ENCODE measurements around the gene DAAM2.

Gene DAAM2

GRCh38 chr6:39791850-39792539, at the start of gene DAAM2:
DAAM2 (plus strand) TSS chr6:39792376; CDS start chr6:39856303, 63,927 bp downstream.
- no peak for DNase-seq (ENCODE audit: low read depth)

DNA sequence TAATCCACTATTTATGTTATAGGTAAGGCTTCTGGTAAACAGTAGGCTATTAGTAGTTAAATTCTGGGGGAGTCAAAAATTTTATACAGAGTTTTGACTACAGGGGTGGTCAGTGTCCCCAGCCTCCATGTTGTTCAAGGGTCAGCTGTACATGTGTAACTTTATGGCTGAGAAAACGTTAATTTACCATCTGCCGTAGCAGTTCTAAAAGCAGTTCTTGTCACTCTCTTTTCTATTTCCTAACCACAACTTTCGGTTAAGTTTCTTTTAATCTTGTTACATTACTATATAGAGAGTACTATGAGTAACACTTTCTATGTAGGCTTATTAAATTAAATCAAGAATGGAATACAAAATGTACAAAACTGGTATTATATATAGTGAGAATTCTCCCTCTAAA, 45.4 kb upstream of the DAAM2 start:
- no peak for DNase-seq (ENCODE audit: low read depth)

- no peak for DNase-seq (ENCODE audit: low read depth)
Measured at GRCh38 chr6:39752835-39753724, 39.1 kb upstream of the DAAM2 start.

- no peak for DNase-seq (ENCODE audit: low read depth)
Measured at GRCh38 chr6:39753725-39754045, 38.5 kb upstream of the DAAM2 start.

GRCh38 chr6:39754514-39755115, 37.6 kb upstream of the DAAM2 start:
- DNase-seq (ENCODE audit: low read depth) = no peak

- DNase-seq (ENCODE audit: low read depth) = no peak
Measured at GRCh38 chr6:39755231-39755630, 36.9 kb upstream of the DAAM2 start.

GRCh38 chr6:39756582-39756981, 35.6 kb upstream of the DAAM2 start:
- DNase-seq (ENCODE audit: low read depth) = no peak

DNA sequence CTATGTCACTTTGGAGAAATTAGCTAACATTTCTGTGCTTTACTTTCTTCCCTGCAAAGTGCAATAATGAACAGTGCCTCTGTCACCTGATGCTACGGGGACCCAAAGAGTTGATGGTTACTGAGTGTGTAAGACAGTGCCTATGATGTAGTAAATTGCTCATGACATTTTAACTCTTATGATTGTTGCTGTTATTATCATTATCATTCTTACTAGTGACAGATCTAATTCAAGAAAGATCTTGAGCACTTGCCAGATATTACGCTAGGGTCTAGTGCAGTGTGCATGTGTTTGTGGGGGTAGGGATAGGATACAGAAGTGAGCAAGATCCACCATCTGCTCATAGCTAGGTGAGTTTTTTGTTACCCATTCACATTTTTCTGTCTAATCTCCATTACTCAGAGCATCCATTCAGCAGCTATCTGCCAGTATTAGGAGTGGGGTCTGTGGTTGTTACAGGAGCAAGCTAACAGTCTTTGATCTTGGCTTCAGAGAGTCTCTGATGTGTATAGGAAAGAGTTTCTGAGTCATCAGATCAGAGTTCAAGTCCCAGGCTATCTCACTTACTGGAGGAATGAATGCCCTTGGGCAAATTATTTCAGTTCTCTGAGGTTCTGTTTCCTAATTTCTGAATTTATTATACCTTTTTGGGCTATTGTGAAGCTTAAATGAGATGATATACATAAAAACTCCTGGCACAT, 33.1 kb upstream of the DAAM2 start:
- DNase-seq (ENCODE audit: low read depth) = no peak

DNA sequence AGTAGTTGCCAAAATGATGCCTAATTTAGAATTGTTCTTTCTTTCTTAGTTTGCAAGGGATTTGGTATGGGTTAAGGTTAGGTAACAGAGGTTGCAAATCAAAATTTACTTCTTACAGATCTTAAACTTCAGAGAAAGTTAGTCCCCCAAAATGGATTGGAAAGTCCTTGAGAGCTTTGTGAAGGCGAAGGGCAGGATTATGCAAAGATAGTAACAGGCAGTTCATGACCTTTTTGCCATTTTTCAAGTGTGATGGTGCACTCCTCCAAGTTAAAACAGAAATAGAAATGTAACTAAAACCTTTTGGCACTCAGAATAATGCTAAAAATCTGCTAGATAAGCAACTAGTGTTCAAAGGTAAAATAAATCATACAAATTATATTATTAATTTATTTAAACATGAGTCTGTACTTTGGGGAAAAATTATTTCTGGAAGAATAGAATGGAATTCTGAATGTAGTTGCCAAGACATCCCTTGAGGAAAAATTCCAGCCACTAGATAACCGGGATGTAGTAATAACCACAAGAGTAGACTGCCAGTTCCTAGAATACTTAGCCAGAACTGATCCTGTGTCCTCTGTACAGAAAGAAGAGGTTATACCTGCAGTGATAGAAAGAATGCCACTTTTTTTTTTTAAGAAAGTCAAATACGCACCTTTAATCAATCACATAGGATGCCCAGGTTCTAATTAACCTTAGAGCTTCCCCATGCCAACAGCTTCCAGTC, 31.8 kb upstream of the DAAM2 start:
- no peak for DNase-seq (ENCODE audit: low read depth)

DNA sequence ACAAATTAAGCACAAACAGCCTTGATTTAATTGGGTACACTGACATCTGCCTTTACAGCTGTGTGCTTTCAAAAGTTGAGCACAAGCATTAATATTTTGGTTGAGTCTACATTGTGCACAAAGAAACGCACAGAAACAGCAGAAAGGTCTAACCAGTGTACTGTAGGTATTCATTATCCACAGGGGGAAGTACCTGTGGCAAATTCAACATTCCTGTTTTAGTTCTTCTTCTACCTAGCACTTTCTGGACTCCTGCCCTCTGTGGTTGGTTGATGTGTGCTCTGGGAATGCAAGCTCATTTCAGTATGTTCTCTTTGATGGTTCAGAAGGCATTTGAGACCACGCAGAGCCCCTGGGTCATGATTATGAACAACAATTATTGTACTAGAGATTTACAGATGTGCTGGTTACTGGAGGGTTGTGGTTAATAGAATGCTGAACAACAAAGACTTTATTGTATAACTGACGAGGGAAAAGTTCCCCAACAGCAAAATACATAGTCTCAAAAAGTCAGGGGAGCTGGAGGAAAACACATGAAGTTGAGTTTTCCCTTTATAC, 26.6 kb upstream of the DAAM2 start:
- no peak for DNase-seq (ENCODE audit: low read depth)

- no peak for DNase-seq (ENCODE audit: low read depth)
Measured at GRCh38 chr6:39769012-39769411, 23.2 kb upstream of the DAAM2 start.

DNA sequence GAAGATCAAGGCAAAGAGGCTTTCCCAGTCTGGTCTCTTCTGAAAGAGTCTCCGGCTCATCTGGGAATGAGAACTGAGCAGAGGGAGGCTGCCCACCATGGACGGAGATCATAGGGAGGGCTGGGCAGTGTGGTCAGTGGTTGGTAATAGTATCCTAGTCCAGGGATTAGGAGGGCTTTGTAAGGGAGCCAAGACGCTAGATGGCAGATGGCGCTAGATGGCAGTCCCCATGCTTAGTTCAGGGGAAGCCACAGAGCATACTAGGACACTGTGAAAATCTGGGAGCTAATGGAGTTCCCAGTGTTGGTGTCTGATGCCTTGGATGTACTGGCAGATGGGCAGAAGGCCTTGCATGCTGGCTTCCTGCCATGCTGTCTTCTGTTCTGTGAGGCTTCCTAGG, 21.7 kb upstream of the DAAM2 start:
- no peak for DNase-seq (ENCODE audit: low read depth)

- DNase-seq (ENCODE audit: low read depth) = no peak
Measured at GRCh38 chr6:39772559-39773273, 19.5 kb upstream of the DAAM2 start.

DNA sequence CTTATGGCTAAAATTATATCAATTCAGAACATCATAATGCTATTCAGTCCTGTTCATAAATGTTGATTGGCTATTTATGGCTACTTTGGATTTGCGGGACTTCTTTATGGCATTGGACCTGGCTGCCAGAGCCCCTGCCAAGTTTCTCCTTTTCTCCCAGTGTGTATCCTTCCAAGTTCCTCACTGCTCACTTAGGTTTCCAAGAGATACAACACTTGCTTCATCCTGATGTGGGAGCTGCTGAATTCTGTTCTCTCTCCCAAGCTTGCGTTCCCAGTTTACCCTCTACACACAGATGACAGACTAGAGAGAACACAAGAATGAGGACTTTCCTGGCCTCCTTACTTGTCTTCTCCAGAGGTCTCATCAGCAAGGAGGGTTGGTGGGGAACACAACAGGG, 18.4 kb upstream of the DAAM2 start:
- no peak for DNase-seq (ENCODE audit: low read depth)

DNA sequence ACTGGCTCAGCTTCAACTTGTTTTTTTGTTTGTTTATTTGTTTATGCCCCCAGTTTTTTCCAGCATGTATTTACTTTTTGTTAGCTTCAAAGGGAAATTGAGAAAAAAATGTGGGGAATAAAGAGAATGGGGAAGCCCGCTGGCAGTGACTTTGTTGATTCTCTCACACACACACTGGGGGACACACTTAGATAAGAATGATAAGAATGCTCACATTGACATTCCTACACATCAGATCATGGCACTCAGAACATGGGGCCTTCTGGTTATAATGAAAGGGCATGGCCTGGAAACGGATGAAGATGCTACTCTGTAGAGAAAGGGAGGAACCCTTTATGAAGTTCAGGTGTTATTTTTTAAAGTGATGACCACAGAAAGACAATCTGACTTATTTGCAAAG, 15.6 kb upstream of the DAAM2 start:
- no peak for DNase-seq (ENCODE audit: low read depth)

GRCh38 chr6:39777218-39777617, 15.0 kb upstream of the DAAM2 start:
- DNase-seq (ENCODE audit: low read depth) = no peak

DNA sequence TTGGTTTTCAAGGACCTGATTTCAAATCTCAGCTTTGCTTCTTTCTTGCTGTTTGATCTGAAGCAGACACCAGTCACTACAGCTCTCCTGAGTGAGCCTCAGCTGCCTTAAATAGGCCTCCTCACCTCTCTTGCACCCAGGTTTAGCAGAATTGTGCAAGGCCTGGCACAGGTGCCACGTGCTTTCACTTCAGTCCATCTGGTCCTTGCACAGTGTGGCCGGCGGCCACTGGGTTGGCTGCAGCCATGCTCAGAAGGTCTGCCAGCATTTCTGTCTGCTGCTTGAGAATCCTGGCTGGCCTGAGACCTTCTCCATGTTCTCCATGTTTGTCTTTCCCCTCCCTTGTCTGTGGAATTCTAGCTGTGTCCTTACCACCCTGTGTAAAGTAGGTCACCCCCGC, 14.5 kb upstream of the DAAM2 start:
- DNase-seq (ENCODE audit: low read depth) = no peak

- no peak for DNase-seq (ENCODE audit: low read depth)
Measured at GRCh38 chr6:39778581-39779255, 13.5 kb upstream of the DAAM2 start.

DNA sequence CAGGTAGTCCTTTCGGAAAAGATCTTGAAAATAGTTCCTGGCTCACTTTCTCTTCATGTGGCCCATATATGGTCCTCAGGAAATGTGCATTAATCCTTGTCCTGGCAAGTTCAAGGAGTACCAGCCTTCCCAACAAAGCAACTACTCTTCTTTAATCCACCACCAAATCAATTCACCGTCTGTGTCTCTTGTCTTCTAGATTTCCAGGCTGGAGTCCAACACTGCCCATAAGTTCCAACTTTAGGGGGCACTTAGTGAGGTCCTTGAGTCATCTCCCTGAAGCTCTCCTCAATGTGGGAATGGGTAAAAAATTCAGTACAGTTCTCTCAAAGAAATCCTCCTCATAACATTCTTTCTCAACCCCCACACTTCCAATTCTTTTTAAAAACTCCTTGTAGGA, 6.9 kb upstream of the DAAM2 start:
- no peak for DNase-seq (ENCODE audit: low read depth)

DNA sequence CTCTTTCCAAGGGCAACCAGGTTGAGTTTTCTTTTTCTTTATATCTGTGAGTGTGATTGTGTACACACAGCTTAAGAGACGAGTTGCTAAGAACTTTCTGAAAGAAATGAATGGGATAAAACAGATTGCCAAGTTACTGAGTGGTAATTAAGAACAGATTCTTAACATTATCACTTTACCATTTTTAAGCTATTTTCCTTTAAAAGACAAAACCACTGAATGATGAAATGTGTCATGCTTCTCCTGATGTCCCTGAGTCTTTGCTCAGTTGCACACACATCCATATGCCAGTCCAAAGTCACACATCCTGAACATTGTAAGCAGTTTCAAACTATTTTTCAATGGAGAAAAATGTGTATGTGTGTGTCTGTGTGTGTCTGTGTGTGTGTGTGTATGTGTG, 5.5 kb upstream of the DAAM2 start:
- DNase-seq (ENCODE audit: low read depth) = no peak
